OCI-LY1 (cell line): ENCODE data around the gene NEK1.

ENCODE experiments used
- CTCF ChIP-seq: fragments of 200-600 bp; sonication (generic), shearing (Covaris generic); IDR thresholded peaks from 2 replicates; pipeline ENCODE4 v1.5.1; 2017; ENCODE audit warnings: mild to moderate bottlenecking, antibody characterized with exemption, low read length, moderate library complexity, mixed read lengths
- EZH2 ChIP-seq: fragments of 200-600 bp; sonication (generic), shearing (Covaris generic); IDR thresholded peaks from 2 replicates; pipeline ENCODE4 v1.8.0; 2017; ENCODE audit warnings: borderline replicate concordance, mixed run types, mild to moderate bottlenecking, antibody characterized with exemption, low read length, moderate library complexity, mixed read lengths

GRCh38 chr4:169604131-169604900, 8.1 kb downstream of the NEK1 start:
- TF ChIP-seq CTCF, result no peak
- TF ChIP-seq EZH2, result no peak
